Measurements from ENCODE around the gene SLC41A2. TPM values are rescaled to one million over a fixed set of nuclear protein-coding genes. Genes with fewer than 3 reads are reported as not detected.
A peak's percentile ranks its signal among the peaks of the same experiment; 100 is the strongest.

The SLC41A2 gene
- total and polyA plus RNA-seq, 9 of the 15 experiments (the other 6 are each of a cell fraction or from before 2014, with no cell fraction given) = 0.01 to 0.89 (median 0.16) TPM; not detected in 1

GRCh38 chr12:104958001-104958804 lies at the start of gene SLC41A2 (continued):
- TF ChIP-seq NRF1 (conservative IDR thresholded peaks at IDR 0.05 in 1 of 2, IDR thresholded peaks at IDR 0.05 in 1 of 2) (peak; percentile 81 to 85), FOSL1 (tag; conservative IDR thresholded peaks at IDR 0.05) (peak; percentile 78; the same call in 1 of the 2 replicates), TARDBP (IDR thresholded peaks at IDR 0.05) (0 out of 2 replicates have a peak, but pooled peaks have one; percentile 56), RCOR1 (IDR thresholded peaks at IDR 0.05; ENCODE audit: borderline replicate concordance in 1 of 2, low read depth in 2 of 2, low read length in 2 of 2) (0 out of 4 replicates have a peak, but pooled peaks of 1 of the 2 experiments have one; percentile 30)
- TF ChIP-seq, protein P1, sequence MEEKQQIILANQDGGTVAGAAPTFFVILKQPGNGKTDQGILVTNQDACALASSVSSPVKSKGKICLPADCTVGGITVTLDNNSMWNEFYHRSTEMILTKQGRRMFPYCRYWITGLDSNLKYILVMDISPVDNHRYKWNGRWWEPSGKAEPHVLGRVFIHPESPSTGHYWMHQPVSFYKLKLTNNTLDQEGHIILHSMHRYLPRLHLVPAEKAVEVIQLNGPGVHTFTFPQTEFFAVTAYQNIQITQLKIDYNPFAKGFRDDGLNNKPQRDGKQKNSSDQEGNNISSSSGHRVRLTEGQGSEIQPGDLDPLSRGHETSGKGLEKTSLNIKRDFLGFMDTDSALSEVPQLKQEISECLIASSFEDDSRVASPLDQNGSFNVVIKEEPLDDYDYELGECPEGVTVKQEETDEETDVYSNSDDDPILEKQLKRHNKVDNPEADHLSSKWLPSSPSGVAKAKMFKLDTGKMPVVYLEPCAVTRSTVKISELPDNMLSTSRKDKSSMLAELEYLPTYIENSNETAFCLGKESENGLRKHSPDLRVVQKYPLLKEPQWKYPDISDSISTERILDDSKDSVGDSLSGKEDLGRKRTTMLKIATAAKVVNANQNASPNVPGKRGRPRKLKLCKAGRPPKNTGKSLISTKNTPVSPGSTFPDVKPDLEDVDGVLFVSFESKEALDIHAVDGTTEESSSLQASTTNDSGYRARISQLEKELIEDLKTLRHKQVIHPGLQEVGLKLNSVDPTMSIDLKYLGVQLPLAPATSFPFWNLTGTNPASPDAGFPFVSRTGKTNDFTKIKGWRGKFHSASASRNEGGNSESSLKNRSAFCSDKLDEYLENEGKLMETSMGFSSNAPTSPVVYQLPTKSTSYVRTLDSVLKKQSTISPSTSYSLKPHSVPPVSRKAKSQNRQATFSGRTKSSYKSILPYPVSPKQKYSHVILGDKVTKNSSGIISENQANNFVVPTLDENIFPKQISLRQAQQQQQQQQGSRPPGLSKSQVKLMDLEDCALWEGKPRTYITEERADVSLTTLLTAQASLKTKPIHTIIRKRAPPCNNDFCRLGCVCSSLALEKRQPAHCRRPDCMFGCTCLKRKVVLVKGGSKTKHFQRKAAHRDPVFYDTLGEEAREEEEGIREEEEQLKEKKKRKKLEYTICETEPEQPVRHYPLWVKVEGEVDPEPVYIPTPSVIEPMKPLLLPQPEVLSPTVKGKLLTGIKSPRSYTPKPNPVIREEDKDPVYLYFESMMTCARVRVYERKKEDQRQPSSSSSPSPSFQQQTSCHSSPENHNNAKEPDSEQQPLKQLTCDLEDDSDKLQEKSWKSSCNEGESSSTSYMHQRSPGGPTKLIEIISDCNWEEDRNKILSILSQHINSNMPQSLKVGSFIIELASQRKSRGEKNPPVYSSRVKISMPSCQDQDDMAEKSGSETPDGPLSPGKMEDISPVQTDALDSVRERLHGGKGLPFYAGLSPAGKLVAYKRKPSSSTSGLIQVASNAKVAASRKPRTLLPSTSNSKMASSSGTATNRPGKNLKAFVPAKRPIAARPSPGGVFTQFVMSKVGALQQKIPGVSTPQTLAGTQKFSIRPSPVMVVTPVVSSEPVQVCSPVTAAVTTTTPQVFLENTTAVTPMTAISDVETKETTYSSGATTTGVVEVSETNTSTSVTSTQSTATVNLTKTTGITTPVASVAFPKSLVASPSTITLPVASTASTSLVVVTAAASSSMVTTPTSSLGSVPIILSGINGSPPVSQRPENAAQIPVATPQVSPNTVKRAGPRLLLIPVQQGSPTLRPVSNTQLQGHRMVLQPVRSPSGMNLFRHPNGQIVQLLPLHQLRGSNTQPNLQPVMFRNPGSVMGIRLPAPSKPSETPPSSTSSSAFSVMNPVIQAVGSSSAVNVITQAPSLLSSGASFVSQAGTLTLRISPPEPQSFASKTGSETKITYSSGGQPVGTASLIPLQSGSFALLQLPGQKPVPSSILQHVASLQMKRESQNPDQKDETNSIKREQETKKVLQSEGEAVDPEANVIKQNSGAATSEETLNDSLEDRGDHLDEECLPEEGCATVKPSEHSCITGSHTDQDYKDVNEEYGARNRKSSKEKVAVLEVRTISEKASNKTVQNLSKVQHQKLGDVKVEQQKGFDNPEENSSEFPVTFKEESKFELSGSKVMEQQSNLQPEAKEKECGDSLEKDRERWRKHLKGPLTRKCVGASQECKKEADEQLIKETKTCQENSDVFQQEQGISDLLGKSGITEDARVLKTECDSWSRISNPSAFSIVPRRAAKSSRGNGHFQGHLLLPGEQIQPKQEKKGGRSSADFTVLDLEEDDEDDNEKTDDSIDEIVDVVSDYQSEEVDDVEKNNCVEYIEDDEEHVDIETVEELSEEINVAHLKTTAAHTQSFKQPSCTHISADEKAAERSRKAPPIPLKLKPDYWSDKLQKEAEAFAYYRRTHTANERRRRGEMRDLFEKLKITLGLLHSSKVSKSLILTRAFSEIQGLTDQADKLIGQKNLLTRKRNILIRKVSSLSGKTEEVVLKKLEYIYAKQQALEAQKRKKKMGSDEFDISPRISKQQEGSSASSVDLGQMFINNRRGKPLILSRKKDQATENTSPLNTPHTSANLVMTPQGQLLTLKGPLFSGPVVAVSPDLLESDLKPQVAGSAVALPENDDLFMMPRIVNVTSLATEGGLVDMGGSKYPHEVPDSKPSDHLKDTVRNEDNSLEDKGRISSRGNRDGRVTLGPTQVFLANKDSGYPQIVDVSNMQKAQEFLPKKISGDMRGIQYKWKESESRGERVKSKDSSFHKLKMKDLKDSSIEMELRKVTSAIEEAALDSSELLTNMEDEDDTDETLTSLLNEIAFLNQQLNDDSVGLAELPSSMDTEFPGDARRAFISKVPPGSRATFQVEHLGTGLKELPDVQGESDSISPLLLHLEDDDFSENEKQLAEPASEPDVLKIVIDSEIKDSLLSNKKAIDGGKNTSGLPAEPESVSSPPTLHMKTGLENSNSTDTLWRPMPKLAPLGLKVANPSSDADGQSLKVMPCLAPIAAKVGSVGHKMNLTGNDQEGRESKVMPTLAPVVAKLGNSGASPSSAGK (IDR thresholded peaks at IDR 0.05) = peak; percentile 83
- TF ChIP-seq, protein P2, sequence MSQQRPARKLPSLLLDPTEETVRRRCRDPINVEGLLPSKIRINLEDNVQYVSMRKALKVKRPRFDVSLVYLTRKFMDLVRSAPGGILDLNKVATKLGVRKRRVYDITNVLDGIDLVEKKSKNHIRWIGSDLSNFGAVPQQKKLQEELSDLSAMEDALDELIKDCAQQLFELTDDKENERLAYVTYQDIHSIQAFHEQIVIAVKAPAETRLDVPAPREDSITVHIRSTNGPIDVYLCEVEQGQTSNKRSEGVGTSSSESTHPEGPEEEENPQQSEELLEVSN (IDR thresholded peaks at IDR 0.05; ENCODE audit: borderline replicate concordance in 1 of 2, extremely low read depth in 1 of 2, insufficient read depth in 1 of 2, insufficient read length in 1 of 2, low read depth in 1 of 2, low read length in 1 of 2, poor library complexity in 1 of 2, severe bottlenecking in 1 of 2) = peak in 1 of 2 experiments; percentile 47
- TF ChIP-seq, protein P3, sequence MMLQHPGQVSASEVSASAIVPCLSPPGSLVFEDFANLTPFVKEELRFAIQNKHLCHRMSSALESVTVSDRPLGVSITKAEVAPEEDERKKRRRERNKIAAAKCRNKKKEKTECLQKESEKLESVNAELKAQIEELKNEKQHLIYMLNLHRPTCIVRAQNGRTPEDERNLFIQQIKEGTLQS (IDR thresholded peaks at IDR 0.05) = peak; percentile 92
- TF ChIP-seq, protein P3 (CRISPR knock-in tag; conservative IDR thresholded peaks at IDR 0.05) = 0 out of 2 replicates have a peak, but pooled peaks have one; percentile 33
- TF ChIP-seq, protein P4, sequence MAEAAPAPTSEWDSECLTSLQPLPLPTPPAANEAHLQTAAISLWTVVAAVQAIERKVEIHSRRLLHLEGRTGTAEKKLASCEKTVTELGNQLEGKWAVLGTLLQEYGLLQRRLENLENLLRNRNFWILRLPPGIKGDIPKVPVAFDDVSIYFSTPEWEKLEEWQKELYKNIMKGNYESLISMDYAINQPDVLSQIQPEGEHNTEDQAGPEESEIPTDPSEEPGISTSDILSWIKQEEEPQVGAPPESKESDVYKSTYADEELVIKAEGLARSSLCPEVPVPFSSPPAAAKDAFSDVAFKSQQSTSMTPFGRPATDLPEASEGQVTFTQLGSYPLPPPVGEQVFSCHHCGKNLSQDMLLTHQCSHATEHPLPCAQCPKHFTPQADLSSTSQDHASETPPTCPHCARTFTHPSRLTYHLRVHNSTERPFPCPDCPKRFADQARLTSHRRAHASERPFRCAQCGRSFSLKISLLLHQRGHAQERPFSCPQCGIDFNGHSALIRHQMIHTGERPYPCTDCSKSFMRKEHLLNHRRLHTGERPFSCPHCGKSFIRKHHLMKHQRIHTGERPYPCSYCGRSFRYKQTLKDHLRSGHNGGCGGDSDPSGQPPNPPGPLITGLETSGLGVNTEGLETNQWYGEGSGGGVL (CRISPR knock-in tag; IDR thresholded peaks at IDR 0.05) = no peak

Data from K562 (cell line).